ENCODE data around the gene CELSR1. TPM values are rescaled to one million over a fixed set of nuclear protein-coding genes. Genes with fewer than 3 reads are reported as not detected.
"Not testable (repeated sequence)": the region's sequence is repeated elsewhere in the genome, so short reads cannot be mapped to it uniquely, and the experiment has no call there.

The CELSR1 gene
- total RNA-seq, 2 experiments from 2014 or later: 0.31 to 0.33 TPM

DNA sequence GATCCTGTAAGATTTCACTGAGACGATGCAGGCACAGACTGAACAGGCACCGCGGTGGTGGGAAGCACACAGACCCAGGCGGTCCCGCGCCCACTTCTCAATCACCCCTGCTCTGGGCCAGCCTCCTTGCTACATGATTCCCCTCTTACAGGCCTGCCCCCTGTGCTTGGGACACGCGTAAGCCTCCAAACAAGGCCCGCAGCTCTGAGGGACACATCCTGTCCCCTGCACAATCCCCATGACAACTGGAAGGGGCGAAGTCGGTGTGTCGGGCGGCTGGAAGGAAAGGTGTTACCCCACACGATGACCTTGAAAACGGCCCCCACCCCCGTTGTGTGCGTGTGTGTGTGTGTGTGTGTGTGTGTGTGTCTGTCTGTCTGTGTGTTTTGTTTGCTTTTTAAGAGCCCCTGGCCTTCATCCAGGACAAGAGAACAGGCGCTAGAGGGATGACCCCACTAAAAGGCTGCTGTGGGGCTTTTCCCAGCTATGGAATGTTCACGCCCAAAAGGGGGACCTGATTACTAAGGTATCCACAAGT is 13.1 kb downstream of the CELSR1 start:
- Mint-ChIP-seq H3K36me3 (no peaks in the 10 kb centered on the region), H3K9me3 (no peaks in the 10 kb centered on the region), H3K4me3 (no peak overlapping the region), H3K27ac (no peak overlapping the region), H3K27me3 (no peaks in the 10 kb centered on the region), H3K4me1 (peaks cover 3% of the 10 kb centered on the region)
- no peak for ATAC-seq (ENCODE audit: low read depth)
- no peak for DNase-seq
- POLR2A ChIA-PET: no interaction called here

DNA sequence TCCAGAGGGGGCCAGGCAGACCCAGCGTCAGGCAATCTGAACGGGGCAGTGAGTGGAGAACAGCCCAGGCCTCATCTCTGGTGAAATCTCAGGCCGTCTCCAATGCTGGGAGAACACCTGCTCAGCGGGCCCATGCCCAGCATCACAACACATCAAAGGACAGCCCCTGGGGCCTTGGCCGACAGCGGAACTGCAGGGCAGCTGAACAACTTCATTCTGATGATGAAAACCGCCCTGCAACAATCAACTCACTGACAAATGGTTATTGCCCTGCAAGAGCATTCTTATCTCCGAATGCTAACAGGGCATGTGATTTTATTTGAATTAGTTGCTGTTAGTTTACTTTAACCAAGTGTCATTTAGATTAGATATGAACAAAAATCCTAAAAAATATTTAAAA is 14.6 kb downstream of the CELSR1 start:
- POLR2A ChIA-PET: no interaction called here
- Mint-ChIP-seq H3K9me3 (no peaks in the 10 kb centered on the region), H3K4me1 (peaks cover 3% of the 10 kb centered on the region), H3K27me3 (no peaks in the 10 kb centered on the region), H3K4me3 (no peak overlapping the region), H3K27ac (no peak overlapping the region), H3K36me3 (no peaks in the 10 kb centered on the region)
- DNase-seq: no peak
- ATAC-seq (ENCODE audit: low read depth): no peak

DNA sequence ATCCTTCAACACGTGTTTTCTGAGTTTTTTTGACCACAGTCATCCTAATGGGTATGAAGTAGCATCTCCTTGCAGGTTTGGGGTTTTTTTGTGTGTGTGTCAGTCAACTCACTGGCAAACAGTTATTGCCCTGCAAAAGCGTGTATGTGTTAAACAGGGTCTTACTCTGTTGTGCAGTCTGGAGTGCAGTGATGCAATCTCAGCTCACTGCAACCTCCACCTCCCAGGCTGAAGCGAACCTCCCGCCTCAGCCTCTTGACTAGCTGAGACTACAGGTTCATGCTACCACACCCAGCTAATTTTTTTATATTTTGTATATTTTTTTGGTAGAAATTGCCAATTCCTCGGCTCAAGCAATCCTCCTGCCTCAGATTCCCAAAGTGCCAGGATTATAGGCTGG is 15.4 kb downstream of the CELSR1 start:
- Mint-ChIP-seq H3K4me3 (no peak overlapping the region), H3K27me3 (no peaks in the 10 kb centered on the region), H3K9me3 (no peaks in the 10 kb centered on the region), H3K27ac (no peak overlapping the region), H3K4me1 (peaks cover 3% of the 10 kb centered on the region), H3K36me3 (no peaks in the 10 kb centered on the region)
- ATAC-seq (ENCODE audit: low read depth): no peak
- DNase-seq: no peak
- POLR2A ChIA-PET: no interaction called here

DNA sequence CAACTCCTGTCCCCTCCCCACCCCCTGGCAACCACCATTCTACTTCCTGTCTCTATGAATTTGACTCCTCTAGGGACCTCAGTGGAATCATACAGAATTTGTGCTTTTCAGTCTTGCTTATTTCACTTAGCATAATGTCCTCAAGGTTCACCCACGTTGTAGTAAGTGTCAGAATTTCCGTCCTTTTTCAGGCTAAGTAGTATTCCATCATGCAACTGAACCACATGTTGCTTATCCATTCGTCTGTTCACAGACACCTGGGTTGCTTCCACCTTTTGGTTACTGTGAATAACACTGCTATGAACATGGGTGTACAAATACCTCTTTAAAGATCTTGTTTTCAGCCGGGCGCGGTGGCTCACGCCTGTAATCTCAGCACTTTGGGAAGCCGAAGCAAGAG is 16.5 kb downstream of the CELSR1 start:
- ATAC-seq (ENCODE audit: low read depth): no peak

DNA sequence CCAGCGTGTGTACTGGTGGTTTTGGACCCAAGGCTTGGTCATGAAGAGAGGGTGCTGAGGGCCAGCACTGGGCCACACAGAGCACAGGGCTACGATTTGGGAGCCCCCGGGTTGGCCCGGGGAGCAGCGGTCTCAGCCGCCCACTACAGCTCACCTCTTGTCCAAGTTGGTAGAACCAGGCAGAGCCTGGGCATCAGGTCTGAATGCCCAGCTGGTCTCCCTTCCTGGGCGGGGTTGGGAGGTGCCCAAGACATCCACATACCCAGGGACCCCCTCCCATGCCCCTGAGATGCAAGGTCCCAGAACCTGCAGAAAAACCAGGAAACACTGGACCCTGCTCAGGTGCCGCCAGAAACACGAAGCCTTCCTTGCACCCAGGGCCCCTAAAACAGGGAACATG is 18.0 kb downstream of the CELSR1 start:
- no peaks in the 10 kb centered on the region for H3K27me3 Mint-ChIP-seq
- POLR2A ChIA-PET: no interaction called here
- H3K36me3 Mint-ChIP-seq: no peaks in the 10 kb centered on the region
- peaks cover 3% of the 10 kb centered on the region for H3K4me1 Mint-ChIP-seq
- H3K27ac Mint-ChIP-seq: no peak overlapping the region
- no peaks in the 10 kb centered on the region for H3K9me3 Mint-ChIP-seq
- no peak overlapping the region for H3K4me3 Mint-ChIP-seq
- no peak for DNase-seq
- no peak for ATAC-seq (ENCODE audit: low read depth)

More for the DNA sequence above, 16.5 kb downstream of the CELSR1 start:
- H3K27me3 Mint-ChIP-seq: no peaks in the 10 kb centered on the region
- no peak overlapping the region for H3K4me3 Mint-ChIP-seq
- POLR2A ChIA-PET: no interaction called here
- H3K9me3 Mint-ChIP-seq: no peaks in the 10 kb centered on the region
- no peaks in the 10 kb centered on the region for H3K36me3 Mint-ChIP-seq
- no peak overlapping the region for H3K27ac Mint-ChIP-seq
- peaks cover 3% of the 10 kb centered on the region for H3K4me1 Mint-ChIP-seq
- no peak for DNase-seq

DNA sequence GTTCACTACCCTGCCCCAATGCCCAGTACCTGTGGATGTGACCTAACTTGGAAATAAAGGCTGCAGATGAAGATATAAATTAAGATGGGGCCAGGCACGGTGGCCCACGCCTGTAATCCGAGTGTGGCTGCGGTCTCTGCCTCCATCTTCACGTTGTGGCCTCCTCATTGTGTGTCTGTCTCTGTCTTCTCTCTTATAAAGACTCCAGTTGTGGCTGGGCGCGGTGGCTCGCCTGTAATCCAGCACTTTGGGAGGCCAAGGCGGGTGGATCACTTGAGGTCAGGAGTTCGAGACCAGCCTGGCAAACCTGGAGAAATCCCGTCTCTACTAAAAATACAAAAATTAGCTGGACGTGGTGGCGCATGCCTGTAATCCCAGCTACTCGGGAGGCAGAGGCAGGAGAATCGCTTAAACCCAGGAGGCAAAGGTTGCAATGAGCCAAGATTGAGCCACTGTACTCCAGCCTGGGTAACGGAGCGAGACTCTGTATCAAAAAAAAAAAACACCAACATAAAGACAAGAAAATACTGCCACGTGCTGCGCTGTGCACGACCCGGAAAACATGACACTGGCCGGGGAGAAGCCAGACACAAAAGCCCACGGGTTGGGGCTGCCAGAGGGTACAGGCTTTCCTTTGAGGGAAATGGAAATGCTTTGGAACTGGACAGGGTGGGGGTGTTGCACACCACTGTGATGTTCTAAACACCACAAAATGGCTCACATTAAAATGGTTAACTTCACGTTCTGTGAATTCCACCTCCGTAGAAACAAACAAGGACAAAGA is 18.7 kb downstream of the CELSR1 start:
- Mint-ChIP-seq H3K27me3 (no peaks in the 10 kb centered on the region), H3K36me3 (no peaks in the 10 kb centered on the region), H3K9me3 (no peaks in the 10 kb centered on the region), H3K4me1 (peaks cover 3% of the 10 kb centered on the region), H3K27ac (no peak overlapping the region), H3K4me3 (no peak overlapping the region)
- ATAC-seq (ENCODE audit: low read depth): no peak
- DNase-seq: no peak
- POLR2A ChIA-PET: no interaction called here

DNA sequence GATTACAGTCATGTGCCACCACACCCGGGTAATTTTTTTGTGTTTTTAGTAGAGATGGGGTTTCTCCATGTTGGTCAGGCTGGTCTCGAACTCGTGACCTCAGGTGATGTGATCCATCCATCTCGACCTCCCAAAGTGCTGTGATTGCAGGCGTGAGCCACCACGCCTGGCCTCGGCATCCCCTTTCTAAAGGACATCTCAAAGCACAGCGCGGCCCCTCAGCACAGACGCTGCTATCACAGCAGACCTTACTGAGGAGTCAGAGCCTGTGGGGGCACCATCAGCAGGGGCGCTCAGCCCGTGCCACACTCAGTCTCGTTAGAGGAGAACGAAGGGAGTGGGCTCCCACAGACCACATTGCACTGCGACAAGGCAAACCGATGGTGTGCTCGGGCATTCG is 19.4 kb downstream of the CELSR1 start:
- POLR2A ChIA-PET: no interaction called here
- Mint-ChIP-seq H3K27ac (no peak overlapping the region), H3K9me3 (no peaks in the 10 kb centered on the region), H3K4me3 (no peak overlapping the region), H3K27me3 (no peaks in the 10 kb centered on the region), H3K4me1 (peaks cover 3% of the 10 kb centered on the region), H3K36me3 (no peaks in the 10 kb centered on the region)
- no peak for ATAC-seq (ENCODE audit: low read depth)
- no peak for DNase-seq

DNA sequence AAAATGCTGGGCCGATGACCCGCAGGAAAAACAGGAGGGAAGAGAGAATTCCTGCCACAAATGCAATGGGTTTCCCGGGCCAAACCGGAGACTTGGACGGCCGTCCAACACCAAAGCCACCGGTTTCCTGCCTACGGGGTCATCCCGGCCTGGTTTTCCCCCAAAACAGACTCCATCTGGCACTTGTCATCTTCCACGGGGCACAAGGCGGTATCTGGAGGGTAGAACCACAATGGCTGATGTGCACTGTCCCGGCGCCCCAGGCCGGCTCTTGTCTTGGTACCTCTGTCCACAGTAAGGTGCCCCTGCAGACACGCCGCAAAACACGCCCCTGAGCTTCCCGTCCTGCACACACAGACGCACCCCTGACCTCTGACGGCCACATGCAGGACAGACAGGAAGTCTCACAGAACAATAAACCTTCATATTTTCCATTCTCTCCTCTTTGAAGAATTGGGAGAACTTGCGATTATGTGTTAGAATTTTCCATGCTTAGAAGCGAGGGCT is 20.1 kb downstream of the CELSR1 start:
- ATAC-seq (ENCODE audit: low read depth) (no peak), DNase-seq (no peak)
- POLR2A ChIA-PET: no interaction called here
- Mint-ChIP-seq H3K36me3 (no peaks in the 10 kb centered on the region), H3K27ac (no peak overlapping the region), H3K9me3 (no peaks in the 10 kb centered on the region), H3K27me3 (no peaks in the 10 kb centered on the region), H3K4me1 (peaks cover 3% of the 10 kb centered on the region), H3K4me3 (no peak overlapping the region)

DNA sequence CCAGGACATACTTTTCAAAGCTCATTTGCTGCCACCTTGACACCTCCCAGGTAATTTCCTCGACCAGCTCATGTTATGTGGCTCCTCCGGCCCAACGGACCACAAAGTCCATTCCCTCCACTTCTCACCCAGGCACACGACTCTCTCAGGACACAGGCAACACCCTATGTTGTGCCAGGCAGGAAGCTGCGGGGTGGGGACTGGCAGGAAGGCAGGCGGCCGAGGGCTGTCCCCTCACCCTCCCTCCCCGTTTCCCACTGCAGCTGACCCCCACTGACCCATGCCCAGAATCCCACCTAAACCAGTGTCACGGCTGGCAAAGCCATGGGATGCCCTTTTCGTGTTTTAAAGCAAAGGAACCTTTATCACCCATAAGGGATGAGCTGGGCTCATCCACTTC is 20.8 kb downstream of the CELSR1 start:
- no peaks in the 10 kb centered on the region for H3K36me3 Mint-ChIP-seq
- ATAC-seq (ENCODE audit: low read depth) (no peak), DNase-seq (no peak)
- POLR2A ChIA-PET: no interaction called here
- H3K9me3 Mint-ChIP-seq: no peaks in the 10 kb centered on the region
- no peak overlapping the region for H3K4me3 Mint-ChIP-seq
- H3K27ac Mint-ChIP-seq: no peak overlapping the region
- H3K4me1 Mint-ChIP-seq: peaks cover 3% of the 10 kb centered on the region
- no peaks in the 10 kb centered on the region for H3K27me3 Mint-ChIP-seq

DNA sequence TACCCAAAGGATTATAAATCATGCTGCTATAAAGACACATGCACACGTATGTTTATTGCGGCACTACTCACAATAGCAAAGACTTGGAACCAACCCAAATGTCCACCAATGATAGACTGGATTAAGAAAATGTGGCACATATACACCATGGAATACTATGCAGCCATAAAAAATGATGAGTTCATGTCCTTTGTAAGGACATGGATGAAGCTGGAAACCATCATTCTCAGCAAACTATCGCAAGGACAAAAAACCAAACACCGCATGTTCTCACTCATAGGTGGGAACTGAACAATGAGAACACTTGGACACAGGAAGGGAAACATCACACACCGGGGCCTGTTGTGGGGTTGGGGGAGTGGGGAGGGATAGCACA is 21.3 kb downstream of the CELSR1 start:
- H3K27me3 Mint-ChIP-seq; H3K36me3 Mint-ChIP-seq; DNase-seq; ATAC-seq (ENCODE audit: low read depth); H3K4me3 Mint-ChIP-seq; H3K27ac Mint-ChIP-seq; H3K4me1 Mint-ChIP-seq; POLR2A ChIA-PET; H3K9me3 Mint-ChIP-seq: not testable (repeated sequence)

DNA sequence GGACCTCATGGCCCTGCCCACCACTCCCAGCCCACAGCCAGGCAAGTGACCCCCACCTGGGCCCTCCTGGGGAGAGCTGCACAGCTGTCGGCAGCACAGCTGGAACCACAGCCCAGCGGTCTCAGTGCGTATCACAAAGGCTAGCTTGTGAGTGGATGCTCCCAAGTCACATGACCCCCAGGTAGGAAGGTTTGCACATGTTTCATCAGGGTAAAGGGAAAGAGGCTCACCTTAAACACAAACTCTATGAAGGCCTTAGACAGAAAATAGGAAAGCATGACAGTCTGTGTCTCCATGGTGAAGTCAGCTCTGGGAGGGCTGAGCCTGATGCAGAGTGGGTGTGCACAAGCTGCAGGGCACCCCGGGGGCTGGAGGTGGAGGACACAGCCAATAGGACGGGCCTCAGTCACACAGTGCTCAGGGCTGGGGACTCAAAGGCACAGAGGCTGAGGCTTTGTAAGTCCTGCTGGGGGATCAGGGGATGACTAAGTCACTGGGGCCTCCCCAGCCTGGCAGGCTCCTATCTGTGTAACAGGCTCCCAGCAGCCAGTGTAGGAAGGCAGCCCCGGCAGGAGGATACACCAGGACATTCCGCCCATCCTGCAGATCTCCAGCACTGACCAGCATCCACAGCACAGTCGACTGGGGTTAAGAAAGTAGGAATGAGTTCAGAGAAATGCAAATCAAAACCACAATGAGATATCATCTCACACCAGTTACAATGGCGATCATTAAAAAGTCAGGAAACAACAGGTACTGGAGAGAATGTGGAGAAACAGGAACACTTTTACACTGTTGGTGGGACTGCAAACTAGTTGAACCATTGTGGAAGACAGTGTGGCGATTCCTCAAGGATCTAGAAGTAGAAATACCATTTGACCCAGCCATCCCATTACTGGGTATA is 22.0 kb downstream of the CELSR1 start:
- H3K4me3 Mint-ChIP-seq: no peak overlapping the region
- H3K36me3 Mint-ChIP-seq: no peaks in the 10 kb centered on the region
- DNase-seq (no peak), ATAC-seq (ENCODE audit: low read depth) (no peak)
- H3K27ac Mint-ChIP-seq: no peak overlapping the region
- H3K4me1 Mint-ChIP-seq: peaks cover 2% of the 10 kb centered on the region
- H3K27me3 Mint-ChIP-seq: peaks cover 3% of the 10 kb centered on the region
- POLR2A ChIA-PET: no interaction called here
- no peaks in the 10 kb centered on the region for H3K9me3 Mint-ChIP-seq

DNA sequence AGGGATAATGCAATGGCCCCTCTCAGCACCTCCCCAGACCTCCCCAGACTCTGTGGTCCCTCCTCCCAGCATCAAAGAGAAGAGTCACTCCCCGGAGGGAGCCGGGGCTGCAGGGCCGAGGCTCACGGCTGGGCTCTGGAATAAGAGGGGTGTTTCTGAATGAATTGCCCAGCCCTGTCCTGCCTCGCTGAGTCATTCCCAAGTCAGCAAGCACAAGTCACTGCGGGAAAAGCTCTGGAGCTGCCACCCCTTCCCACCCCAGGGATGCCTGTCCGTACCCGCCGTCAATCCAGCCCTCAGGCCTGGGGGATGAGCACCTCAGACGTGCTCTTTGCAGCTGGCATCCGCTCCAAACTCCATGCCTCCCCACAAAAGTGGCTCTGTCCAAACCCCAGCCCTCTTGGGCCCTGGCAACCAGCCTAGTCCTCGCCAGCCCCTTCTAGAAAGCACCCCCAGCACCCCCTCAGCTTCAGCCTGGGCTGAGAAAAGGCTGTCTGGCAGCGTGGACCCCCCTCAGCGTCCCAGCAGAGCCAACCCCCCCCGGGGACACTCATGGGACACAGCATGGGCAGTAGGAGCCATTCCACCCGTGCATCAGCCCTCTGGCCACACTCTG is 22.7 kb downstream of the CELSR1 start:
- ATAC-seq (ENCODE audit: low read depth): no peak
- no peak overlapping the region for H3K27ac Mint-ChIP-seq

DNA sequence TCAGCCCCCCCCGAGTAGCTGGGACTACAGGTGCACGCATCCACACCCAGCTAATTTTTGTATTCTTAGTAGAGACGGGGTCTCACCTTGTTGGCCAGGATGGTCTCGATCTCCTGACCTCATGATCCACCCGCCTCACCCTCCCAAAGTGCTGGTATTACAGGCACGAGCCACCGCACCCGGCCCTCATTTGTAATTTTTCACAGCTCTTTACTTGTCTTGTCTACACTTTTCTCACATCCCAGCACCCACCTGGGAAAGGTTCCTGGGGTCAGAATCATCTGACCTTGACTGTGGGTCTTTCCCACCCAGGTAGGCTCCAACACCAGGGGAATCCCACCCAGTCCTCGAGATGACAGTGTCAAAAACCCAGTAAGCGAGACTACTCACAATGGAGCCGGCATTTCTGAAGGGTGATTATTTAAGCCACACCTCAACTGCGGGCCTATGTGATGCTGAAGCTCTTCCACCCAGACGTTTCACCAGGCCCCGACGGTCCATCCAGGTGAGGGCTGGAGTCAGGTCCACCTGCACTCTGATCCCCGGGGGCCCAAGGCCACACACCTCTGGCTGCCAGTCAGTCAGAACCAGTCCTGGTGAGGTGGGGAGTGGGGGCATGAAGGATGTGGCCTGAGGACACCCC is 23.4 kb downstream of the CELSR1 start:
- Mint-ChIP-seq H3K4me3 (no peak overlapping the region), H3K27me3 (peaks cover 3% of the 10 kb centered on the region), H3K4me1 (peaks cover 5% of the 10 kb centered on the region), H3K36me3 (no peaks in the 10 kb centered on the region), H3K27ac (no peak overlapping the region), H3K9me3 (no peaks in the 10 kb centered on the region)
- POLR2A ChIA-PET: no interaction called here
- ATAC-seq (ENCODE audit: low read depth): no peak
- no peak for DNase-seq

More for the DNA sequence above, 22.7 kb downstream of the CELSR1 start:
- no peak for DNase-seq
- no peaks in the 10 kb centered on the region for H3K9me3 Mint-ChIP-seq
- POLR2A ChIA-PET: no interaction called here
- peaks cover 3% of the 10 kb centered on the region for H3K27me3 Mint-ChIP-seq
- peaks cover 5% of the 10 kb centered on the region for H3K4me1 Mint-ChIP-seq
- no peak overlapping the region for H3K4me3 Mint-ChIP-seq
- H3K36me3 Mint-ChIP-seq: no peaks in the 10 kb centered on the region

Measured in activated naive CD8-positive, alpha-beta T cell treated with anti-CD3 and anti-CD28 coated beads, Interleukin-2, amount 10 ng/mL, durations not matched to agents 7 days and 5 days (primary cell).